GM12801 (cell line): ENCODE results near the gene TTC13.

ENCODE experiments used
- CTCF ChIP-seq: IDR thresholded peaks from one replicate; pipeline ENCODE4 v1.5.1; 2011; ENCODE audit warnings: control low read depth; ENCODE audit not compliant: insufficient read length; ENCODE audit errors: extremely low read depth

Gene TTC13, protein sequence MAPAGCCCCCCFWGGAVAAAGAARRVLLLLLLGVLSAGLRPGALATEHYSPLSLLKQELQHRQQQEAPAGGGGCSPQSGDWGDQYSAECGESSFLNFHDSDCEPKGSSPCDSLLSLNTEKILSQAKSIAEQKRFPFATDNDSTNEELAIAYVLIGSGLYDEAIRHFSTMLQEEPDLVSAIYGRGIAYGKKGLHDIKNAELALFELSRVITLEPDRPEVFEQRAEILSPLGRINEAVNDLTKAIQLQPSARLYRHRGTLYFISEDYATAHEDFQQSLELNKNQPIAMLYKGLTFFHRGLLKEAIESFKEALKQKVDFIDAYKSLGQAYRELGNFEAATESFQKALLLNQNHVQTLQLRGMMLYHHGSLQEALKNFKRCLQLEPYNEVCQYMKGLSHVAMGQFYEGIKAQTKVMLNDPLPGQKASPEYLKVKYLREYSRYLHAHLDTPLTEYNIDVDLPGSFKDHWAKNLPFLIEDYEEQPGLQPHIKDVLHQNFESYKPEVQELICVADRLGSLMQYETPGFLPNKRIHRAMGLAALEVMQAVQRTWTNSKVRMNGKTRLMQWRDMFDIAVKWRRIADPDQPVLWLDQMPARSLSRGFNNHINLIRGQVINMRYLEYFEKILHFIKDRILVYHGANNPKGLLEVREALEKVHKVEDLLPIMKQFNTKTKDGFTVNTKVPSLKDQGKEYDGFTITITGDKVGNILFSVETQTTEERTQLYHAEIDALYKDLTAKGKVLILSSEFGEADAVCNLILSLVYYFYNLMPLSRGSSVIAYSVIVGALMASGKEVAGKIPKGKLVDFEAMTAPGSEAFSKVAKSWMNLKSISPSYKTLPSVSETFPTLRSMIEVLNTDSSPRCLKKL

DNA sequence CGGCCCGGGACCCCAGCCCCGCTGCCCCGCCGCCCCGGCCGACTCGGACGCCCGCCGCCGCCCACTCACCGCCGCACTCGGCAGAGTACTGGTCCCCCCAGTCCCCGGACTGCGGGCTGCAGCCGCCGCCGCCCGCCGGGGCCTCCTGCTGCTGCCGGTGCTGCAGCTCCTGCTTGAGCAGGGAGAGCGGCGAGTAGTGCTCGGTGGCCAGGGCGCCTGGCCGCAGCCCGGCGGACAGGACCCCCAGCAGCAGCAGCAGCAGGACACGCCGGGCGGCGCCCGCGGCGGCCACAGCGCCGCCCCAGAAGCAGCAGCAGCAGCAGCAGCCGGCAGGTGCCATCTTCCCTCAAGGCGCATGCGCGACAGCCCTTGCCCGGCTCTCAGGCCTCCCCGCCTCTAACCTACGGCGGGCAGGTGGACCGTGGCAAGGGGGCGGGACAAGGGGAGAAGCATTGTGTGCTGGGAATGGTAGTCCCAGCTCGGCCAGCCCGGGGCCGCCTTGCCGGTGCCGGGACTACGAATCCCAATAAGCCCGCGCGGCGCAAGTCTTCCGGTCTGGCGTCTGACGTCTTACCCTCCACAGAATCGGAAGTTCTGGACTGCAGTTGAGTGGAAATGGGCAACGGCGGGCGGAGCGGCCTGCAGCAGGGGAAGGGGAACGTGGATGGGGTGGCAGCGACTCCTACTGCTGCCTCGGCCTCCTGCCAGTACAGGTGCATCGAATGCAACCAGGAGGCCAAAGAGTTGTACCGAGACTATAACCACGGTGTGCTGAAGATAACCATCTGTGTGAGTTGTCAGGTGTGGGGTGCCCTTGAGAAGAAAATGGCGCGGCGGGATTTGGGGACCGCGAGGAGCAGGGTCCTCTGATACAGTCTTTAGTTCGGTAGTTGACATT lies at the start of gene TTC13, which contains the start of gene ARV1:
Gene TTC13 (minus strand): TSS at position 371 of the 898 bp plus-strand sequence. CDS start 31 bp downstream, at position 340.
Gene ARV1 (plus strand): TSS at position 604 of the 898 bp plus-strand sequence. CDS start 12 bp downstream, at position 616.
- TF ChIP-seq CTCF, result no peak

GRCh38 chr1:231027971-231028370 lies 49.3 kb upstream of the TTC13 start:
- TF ChIP-seq CTCF, result no peak

DNA sequence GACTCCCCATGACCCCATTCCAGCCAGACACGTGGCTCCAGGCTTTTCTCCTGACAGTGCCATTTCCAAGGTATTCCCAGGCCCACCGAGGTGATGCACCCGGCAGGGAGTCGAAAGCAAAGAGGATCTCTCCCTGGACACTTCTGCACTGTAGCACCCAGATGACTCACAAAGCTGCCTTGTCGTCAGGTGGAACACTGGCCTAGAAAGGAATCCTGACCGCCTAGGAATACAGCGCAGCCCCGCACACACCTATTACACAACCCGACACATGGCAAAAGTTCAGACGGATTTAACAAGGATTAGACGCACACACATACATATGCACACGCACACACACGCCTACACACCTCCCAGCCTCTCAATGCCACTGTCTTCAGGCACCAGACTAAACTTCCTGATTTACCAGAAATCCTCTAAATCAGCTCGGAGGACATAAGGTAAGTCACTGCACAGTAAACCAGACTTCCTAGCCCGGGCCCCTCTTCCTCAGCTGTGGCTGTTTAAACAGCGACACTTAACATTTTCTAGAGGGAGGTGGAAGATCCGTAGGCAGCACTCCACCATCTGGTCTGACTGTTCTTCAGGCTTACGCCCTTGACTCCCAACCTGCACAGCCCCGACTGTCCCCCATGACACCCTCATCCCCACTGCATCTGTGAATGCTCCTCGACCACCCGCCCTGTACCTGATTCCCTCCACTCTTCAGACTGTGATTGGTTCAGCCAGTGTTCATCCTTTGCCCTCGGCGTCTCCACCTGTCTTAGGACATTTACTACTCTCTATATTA lies 48.7 kb upstream of the TTC13 start:
- no peak for TF ChIP-seq CTCF

- TF ChIP-seq CTCF, result no peak
Observed at GRCh38 chr1:231026576-231026975, 47.9 kb upstream of the TTC13 start.

GRCh38 chr1:231023150-231023549 lies 44.5 kb upstream of the TTC13 start:
- TF ChIP-seq CTCF, result no peak

DNA sequence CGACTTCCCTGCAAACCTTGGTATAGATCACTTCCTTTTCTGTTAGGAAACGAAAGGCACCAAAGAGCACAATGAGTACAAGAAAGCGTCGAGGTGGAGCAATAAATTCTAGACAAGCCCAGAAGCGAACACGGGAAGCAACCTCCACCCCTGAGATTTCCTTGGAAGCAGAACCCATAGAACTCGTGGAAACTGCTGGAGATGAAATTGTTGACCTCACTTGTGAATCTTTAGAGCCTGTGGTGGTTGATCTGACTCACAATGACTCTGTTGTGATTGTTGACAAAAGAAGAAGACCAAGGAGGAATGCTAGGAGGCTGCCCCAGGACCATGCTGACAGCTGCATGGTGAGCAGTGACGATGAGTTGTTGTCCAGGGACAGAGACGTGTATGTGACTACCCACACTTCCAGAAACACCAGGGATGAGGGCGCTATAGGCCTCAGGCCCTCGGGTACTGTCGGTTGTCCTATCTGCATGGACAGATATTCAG lies 42.9 kb upstream of the TTC13 start:
- no peak for TF ChIP-seq CTCF
